Prostate gland (tissue), 2 donors: ENCODE measurements around the gene PDE8A. TPM values are rescaled to one million over a fixed set of nuclear protein-coding genes. Genes with fewer than 3 reads are reported as not detected.
A peak's percentile ranks its signal among the peaks of the same experiment; 100 is the strongest.

Source experiments
- DNase-seq: peaks from one replicate; pipeline ENCODE4 v3.0.0-alpha.2; 2019; ENCODE audit warnings: low spot score
- H3K27ac ChIP-seq, 2 donors: fragments of 200-600 bp; sonication (generic); 2 replicates each; pipeline ENCODE4 v1.5.1; 2017 to 2019
- H3K27me3 ChIP-seq: fragments of 200-600 bp; sonication (generic); replicated peaks from 2 replicates; pipeline ENCODE4 v1.5.1; 2019; ENCODE audit not compliant: insufficient read depth
- H3K36me3 ChIP-seq, 2 donors: fragments of 200-600 bp; sonication (generic); 1 replicate in 1 of 2; 2 replicates in 1 of 2; pipeline versions ENCODE4 v1.5.1 to v1.8.1; 2017 to 2019
- H3K4me1 ChIP-seq: fragments of 200-600 bp; sonication (generic); replicated peaks from 2 replicates; pipeline ENCODE4 v1.5.1; 2019
- H3K4me3 ChIP-seq, 2 donors: fragments of 200-600 bp; sonication (generic); 2 replicates each; pipeline ENCODE4 v1.5.1; 2017 to 2019
- H3K9me3 ChIP-seq: fragments of 200-600 bp; sonication (generic); 2 replicates; pipeline ENCODE4 v1.5.1; 2017
- POLR2A ChIP-seq: fragments of 450-650 bp; IDR thresholded peaks from one replicate; pipeline ENCODE4 v1.6.1; 2016; ENCODE audit warnings: antibody characterized with exemption, mild to moderate bottlenecking
- POLR2AphosphoS5 ChIP-seq: sonication (generic); formaldehyde crosslinking; IDR thresholded peaks from one replicate; pipeline ENCODE4 v1.6.1; 2017; ENCODE audit warnings: antibody characterized with exemption
- WGBS: methylation state at CpG from one replicate; pipeline ENCODE4 v1.1.5; 2018; 5-methylcytosine and 5-hydroxymethylcytosine counted together
- intact Hi-C: fragments of 100-400 bp; cut with DNase I; formaldehyde crosslinking; loops from one replicate; pipeline ENCODE4 v1.14.2; 2022
- total RNA-seq, 2 donors: library from RNA; depleted of rRNA; stranded (reverse); fragments of >200 nt; gene quantifications; one replicate each; pipeline ENCODE4 v1.1.0, GENCODE V29; 2016
- TF ChIP-seq, protein P1 (sequence below), 4 experiments: fragments of 200-600 bp in 2 of 4; fragments of 450-650 bp in 2 of 4; sonication (generic) in 2 of 4; IDR thresholded peaks; 1 replicate in 3 of 4; 2 replicates in 1 of 4; pipeline ENCODE4 v1.5.1; 2016 to 2019; ENCODE audit warnings: antibody characterized with exemption in 4 of 4, mild to moderate bottlenecking in 2 of 4, moderate library complexity in 2 of 4

PDE8A gene
- total RNA-seq, 2 donors from 2014 or later, result 28.3 to 52.7 TPM

DNA sequence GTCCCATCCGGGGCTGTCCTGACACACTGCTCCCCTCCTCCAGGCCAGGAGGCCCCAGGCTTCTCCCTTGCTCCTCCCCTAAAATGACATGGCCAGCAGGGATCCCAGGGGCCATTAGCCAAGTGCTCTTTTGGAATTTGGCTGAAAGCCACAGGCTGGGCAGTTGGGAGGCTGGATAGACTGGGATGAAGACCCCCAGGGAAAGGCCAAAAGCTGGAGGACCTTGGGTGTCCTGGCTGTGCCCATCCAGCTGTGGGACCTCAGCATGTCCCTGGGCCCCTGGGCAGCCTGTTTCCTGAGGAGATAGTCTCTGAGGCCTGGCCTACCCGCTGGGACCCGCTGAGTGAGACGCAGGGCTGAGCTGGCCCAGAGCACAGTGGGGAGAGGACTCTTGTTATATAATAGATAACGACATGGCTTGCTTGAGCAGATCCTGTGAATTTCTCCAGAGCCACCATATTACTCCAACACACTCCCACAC lies 5.7 kb upstream of the PDE8A start:
- TF ChIP-seq, protein P1, sequence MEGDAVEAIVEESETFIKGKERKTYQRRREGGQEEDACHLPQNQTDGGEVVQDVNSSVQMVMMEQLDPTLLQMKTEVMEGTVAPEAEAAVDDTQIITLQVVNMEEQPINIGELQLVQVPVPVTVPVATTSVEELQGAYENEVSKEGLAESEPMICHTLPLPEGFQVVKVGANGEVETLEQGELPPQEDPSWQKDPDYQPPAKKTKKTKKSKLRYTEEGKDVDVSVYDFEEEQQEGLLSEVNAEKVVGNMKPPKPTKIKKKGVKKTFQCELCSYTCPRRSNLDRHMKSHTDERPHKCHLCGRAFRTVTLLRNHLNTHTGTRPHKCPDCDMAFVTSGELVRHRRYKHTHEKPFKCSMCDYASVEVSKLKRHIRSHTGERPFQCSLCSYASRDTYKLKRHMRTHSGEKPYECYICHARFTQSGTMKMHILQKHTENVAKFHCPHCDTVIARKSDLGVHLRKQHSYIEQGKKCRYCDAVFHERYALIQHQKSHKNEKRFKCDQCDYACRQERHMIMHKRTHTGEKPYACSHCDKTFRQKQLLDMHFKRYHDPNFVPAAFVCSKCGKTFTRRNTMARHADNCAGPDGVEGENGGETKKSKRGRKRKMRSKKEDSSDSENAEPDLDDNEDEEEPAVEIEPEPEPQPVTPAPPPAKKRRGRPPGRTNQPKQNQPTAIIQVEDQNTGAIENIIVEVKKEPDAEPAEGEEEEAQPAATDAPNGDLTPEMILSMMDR (IDR thresholded peaks at IDR 0.05), result no peak
- no peak for TF ChIP-seq POLR2AphosphoS5
- TF ChIP-seq POLR2A, result no peak
- intact Hi-C loops, result no loop called here
- Histone ChIP-seq H3K27ac (no peak overlapping the region), H3K36me3 (no peaks in the 10 kb centered on the region), H3K27me3 (no peaks in the 10 kb centered on the region), H3K4me1 (no peaks in the 10 kb centered on the region), H3K9me3 (no peaks in the 10 kb centered on the region), H3K4me3 (no peak overlapping the region)
- WGBS, result 77% methylated on average over 5 of the region's 5 CpGs
- DNase-seq, result no peak

DNA sequence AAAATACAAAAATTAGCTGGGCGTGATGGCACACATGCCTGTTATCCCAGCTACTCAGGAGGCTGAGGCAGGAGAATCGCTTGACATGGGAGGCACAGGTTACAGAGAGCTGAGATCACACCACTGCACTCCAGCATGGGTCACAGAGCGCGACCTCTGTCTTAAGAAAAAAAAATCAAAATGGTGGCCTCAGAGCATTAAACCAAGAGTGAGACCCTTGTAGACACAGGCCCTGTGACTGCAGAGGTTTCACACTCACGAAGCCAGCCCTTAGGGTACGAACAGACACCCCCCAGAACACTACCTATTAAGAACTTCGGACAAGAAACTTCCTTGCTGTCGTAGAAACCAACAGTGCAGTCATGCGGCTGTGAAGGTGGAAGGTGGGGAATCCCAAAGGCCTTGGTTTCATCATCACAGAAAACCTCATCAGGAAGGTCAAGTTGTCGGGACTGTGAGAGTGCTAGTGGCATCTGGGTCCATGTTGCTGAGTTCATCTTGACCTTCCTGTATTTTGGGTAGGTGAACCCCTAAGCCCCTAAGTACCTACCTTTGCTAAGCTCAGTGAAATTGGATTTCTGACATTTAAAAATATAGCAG lies 4.8 kb upstream of the PDE8A start:
- Histone ChIP-seq H3K9me3 (no peaks in the 10 kb centered on the region), H3K27ac (no peak overlapping the region), H3K4me3 (no peak overlapping the region), H3K4me1 (no peaks in the 10 kb centered on the region), H3K36me3 (no peaks in the 10 kb centered on the region), H3K27me3 (no peaks in the 10 kb centered on the region)
- TF ChIP-seq, protein P1 (IDR thresholded peaks at IDR 0.05), result no peak
- no peak for TF ChIP-seq POLR2A
- no peak for TF ChIP-seq POLR2AphosphoS5
- 94% methylated on average over 10 of the region's 10 CpGs for WGBS
- no peak for DNase-seq
- intact Hi-C loops, result no loop called here

DNA sequence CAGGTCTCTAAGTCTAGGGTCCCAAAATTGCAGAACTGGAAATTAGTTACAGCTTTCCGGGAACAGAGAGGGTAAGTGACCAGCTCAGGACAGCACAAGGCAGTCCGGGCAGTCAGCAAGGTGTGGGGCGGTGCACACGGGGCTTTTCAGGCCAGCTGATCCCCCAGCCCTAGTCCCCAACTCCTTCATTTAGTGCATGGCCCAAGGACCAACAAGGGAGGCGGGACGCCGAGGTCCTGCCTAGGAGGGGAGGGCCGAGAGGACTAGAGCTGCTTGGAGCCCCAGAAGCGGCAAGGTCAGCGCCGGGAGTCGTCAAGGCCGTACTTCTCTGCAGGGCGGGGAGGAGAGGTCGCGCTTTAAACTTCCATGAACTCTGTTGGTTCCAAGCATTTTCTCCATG lies 2.0 kb upstream of the PDE8A start:
- H3K9me3 ChIP-seq, result no peaks in the 10 kb centered on the region
- TF ChIP-seq POLR2A, result no peak
- TF ChIP-seq, protein P1 (IDR thresholded peaks at IDR 0.05), result no peak
- TF ChIP-seq POLR2AphosphoS5, result no peak
- H3K4me3 ChIP-seq, result peak overlapping the region in 1 of 2 donors; percentile 96
- DNase-seq, result peak; percentile 15
- intact Hi-C loops, result no loop called here
- H3K27me3 ChIP-seq, result no peaks in the 10 kb centered on the region
- H3K4me1 ChIP-seq, result no peaks in the 10 kb centered on the region
- H3K36me3 ChIP-seq, result no peaks in the 10 kb centered on the region
- 43% methylated on average over 16 of the region's 16 CpGs for WGBS
- no peak overlapping the region for H3K27ac ChIP-seq

DNA sequence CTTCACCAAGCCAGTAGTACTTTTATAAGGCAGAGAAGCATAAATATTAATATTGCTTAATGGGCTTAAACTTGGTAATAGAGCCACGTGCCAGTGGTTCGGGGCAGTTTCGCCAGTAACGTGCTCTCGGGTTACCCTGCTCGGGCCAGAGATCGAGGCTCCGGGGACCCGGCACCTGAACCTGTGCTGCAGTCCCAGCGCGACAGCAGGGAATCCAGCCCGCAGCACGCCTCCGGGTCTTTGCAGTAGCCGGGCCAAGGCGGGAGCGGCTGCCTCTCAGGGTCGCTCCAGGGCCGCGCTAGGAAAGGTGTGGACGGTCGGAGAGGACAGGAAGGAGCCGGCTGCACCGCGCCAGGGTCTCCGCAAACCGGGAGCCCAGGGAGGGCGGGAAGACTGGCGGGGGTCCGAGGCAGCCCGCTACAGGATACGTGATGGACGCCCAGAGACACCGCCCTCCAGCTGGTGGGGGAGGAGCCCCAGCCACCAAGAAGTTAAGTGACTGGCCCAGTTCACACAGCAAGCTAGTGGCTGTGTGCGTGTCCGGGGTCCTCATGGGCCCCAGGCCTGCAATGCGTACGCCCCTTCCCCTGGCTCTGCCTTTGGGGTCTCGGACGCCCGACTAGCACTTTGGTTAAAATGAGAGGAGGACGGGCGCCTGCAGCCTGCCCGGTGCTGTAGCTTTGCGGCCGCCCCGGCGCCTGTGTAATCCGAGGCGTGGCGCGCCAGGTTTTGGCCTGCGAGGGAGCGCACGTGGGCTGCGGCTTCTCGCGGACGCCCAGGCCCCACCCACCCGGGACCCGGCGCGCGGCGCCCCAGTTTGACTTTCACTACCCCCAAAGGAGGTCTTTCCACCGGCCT lies 1.2 kb upstream of the PDE8A start:
- Histone ChIP-seq H3K27me3 (no peaks in the 10 kb centered on the region), H3K4me1 (no peaks in the 10 kb centered on the region), H3K9me3 (no peaks in the 10 kb centered on the region), H3K4me3 (peak overlapping the region; percentile 86 to 96), H3K27ac (peak overlapping the region; percentile 95 to 96), H3K36me3 (no peaks in the 10 kb centered on the region)
- intact Hi-C loops, result no loop called here
- DNase-seq, result peak; percentile 76
- under 1% methylated on average over 60 of the region's 66 CpGs for WGBS
- TF ChIP-seq POLR2AphosphoS5, result peak; percentile 72
- TF ChIP-seq, protein P1 (IDR thresholded peaks at IDR 0.05), result peak in 1 of 4 experiments; percentile 21
- TF ChIP-seq POLR2A, result peak; percentile 57
